ENCODE data around the gene C10orf71. TPM values are rescaled to one million over a fixed set of nuclear protein-coding genes. Genes with fewer than 3 reads are reported as not detected.

The C10orf71 gene
- total RNA-seq, 1 donor from 2014 or later: not detected

DNA sequence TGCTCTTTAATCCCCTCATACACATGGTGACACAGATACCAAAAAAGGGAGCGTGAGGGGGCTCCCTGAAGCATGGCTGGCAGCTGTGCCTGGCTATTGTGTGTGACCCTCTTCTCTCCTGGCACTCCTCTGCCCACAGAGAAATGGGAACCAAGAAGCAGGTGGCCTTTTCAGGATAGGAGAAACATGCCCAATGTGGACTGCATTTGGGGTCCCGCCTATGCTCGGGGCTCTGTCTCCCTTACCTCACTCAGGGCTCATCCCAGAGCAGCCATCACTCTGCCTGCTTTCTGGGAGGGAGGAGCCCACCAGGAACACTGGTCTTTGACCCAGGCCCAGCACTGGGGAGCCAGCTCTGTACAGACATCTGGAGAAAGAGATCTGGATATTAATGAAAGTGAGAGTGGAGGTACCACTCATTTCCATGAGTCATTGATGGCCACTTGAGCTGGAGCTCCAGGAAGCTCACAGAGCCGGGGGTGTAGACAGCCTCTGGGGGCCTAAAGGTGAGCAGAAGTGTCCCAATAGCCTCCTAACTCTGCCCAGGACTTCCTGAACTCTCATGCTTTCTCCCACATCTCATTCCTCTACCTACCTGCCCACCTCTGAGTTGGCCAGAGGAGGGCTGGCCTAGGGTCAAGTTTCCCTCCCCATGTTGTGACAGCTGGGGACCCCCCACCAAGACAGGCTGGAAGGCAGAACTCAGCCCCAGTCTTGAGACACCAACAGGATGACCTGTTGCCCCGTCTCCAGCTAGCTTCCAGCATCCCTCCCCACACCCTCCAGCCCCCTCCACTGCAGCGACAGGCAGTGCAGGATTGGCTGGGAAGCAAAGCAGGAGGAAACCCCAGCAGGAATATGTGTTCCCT, 54.3 kb downstream of the C10orf71 start:
- H3K9me3 ChIP-seq (ENCODE audit: insufficient read depth, low read depth, low read length): no peaks in the 10 kb centered on the region
- H3K27me3 Mint-ChIP-seq (ENCODE audit: low read depth, unreplicated experiment): peaks cover 14% of the 10 kb centered on the region
- H3K27me3 ChIP-seq (ENCODE audit: insufficient read depth, low read length): no peaks in the 10 kb centered on the region
- H3K4me3 Mint-ChIP-seq (ENCODE audit: unreplicated experiment): no peak overlapping the region
- no peaks in the 10 kb centered on the region for H3K36me3 ChIP-seq (ENCODE audit: insufficient read depth, low read length)
- H3K4me1 ChIP-seq (ENCODE audit: insufficient read depth, low read length): no peaks in the 10 kb centered on the region
- H3K36me3 Mint-ChIP-seq (ENCODE audit: low read depth, unreplicated experiment): no peaks in the 10 kb centered on the region
- H3K4me2 ChIP-seq (ENCODE audit: low read length): no peak overlapping the region
- TF ChIP-seq, protein P1, sequence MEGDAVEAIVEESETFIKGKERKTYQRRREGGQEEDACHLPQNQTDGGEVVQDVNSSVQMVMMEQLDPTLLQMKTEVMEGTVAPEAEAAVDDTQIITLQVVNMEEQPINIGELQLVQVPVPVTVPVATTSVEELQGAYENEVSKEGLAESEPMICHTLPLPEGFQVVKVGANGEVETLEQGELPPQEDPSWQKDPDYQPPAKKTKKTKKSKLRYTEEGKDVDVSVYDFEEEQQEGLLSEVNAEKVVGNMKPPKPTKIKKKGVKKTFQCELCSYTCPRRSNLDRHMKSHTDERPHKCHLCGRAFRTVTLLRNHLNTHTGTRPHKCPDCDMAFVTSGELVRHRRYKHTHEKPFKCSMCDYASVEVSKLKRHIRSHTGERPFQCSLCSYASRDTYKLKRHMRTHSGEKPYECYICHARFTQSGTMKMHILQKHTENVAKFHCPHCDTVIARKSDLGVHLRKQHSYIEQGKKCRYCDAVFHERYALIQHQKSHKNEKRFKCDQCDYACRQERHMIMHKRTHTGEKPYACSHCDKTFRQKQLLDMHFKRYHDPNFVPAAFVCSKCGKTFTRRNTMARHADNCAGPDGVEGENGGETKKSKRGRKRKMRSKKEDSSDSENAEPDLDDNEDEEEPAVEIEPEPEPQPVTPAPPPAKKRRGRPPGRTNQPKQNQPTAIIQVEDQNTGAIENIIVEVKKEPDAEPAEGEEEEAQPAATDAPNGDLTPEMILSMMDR (IDR thresholded peaks at IDR 0.05; ENCODE audit: insufficient read depth, low read depth, low read length): no peak
- no peak for TF ChIP-seq EZH2 (IDR thresholded peaks at IDR 0.05; ENCODE audit: insufficient read depth, low read length)
- no peaks in the 10 kb centered on the region for H3K79me2 ChIP-seq (ENCODE audit: insufficient read depth, low read length)
- no peak overlapping the region for H3K27ac Mint-ChIP-seq (ENCODE audit: unreplicated experiment)
- H3K4me1 Mint-ChIP-seq (ENCODE audit: low read depth, unreplicated experiment): no peaks in the 10 kb centered on the region
- H3K9me3 Mint-ChIP-seq (ENCODE audit: unreplicated experiment): no peaks in the 10 kb centered on the region
- DNase-seq (ENCODE audit: low read depth) (no peak), FAIRE-seq (no peak)
- H2AFZ ChIP-seq (ENCODE audit: low read depth, low read length): no peak overlapping the region
- H3K27ac ChIP-seq (ENCODE audit: low read depth, low read length): no peak overlapping the region
- H3K4me3 ChIP-seq (ENCODE audit: insufficient read depth, low read depth, low read length): no peak overlapping the region
- H3K9ac ChIP-seq (ENCODE audit: low read length): no peak overlapping the region
- H4K20me1 ChIP-seq (ENCODE audit: insufficient read depth, low read length): no peaks in the 10 kb centered on the region

DNA sequence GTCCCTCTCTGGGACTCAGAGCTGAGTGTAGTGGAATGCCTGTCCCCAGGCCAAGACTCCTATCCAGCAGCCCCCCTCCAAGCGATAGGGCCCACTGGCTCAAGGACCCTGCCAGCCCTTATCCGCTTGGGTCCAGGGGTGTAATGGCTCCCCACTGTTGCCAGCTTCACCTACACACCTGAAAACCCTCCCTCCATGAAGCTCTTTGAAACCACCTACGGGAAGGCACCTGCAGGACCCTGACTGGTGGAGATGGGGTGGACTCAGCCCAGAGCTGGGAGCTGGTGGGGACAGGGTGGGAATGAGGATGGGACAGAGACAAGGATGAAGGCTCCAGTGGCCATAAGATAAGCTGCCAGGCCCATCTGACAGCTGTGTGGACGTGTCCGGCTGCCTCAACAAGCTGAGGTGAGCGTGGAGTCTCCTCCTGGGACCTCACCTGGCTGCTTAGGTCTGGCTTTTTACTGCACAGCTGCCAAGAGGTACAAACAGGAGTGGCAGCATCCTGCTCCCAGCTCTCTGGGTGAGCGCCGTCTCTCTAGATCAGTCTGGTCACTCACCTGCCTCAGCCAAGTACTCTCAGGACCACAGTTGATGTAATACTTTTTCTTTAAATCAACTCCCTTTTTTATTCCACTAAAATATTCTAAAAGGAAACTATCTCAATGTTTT, 55.1 kb downstream of the C10orf71 start:
- Mint-ChIP-seq H3K4me1 (ENCODE audit: low read depth, unreplicated experiment) (no peaks in the 10 kb centered on the region), H3K27me3 (ENCODE audit: low read depth, unreplicated experiment) (peaks cover 14% of the 10 kb centered on the region), H3K9me3 (ENCODE audit: unreplicated experiment) (no peaks in the 10 kb centered on the region), H3K27ac (ENCODE audit: unreplicated experiment) (no peak overlapping the region), H3K36me3 (ENCODE audit: low read depth, unreplicated experiment) (no peaks in the 10 kb centered on the region), H3K4me3 (ENCODE audit: unreplicated experiment) (no peak overlapping the region)
- no peak overlapping the region for H3K4me3 ChIP-seq (ENCODE audit: insufficient read depth, low read depth, low read length)
- FAIRE-seq (no peak), DNase-seq (ENCODE audit: low read depth) (no peak)
- no peaks in the 10 kb centered on the region for H4K20me1 ChIP-seq (ENCODE audit: insufficient read depth, low read length)
- H3K4me2 ChIP-seq (ENCODE audit: low read length): no peak overlapping the region
- no peaks in the 10 kb centered on the region for H3K9me3 ChIP-seq (ENCODE audit: insufficient read depth, low read depth, low read length)
- no peaks in the 10 kb centered on the region for H3K79me2 ChIP-seq (ENCODE audit: insufficient read depth, low read length)
- no peak overlapping the region for H3K9ac ChIP-seq (ENCODE audit: low read length)
- no peaks in the 10 kb centered on the region for H3K27me3 ChIP-seq (ENCODE audit: insufficient read depth, low read length)
- H2AFZ ChIP-seq (ENCODE audit: low read depth, low read length): no peak overlapping the region
- no peaks in the 10 kb centered on the region for H3K36me3 ChIP-seq (ENCODE audit: insufficient read depth, low read length)
- H3K4me1 ChIP-seq (ENCODE audit: insufficient read depth, low read length): no peaks in the 10 kb centered on the region
- no peak for TF ChIP-seq EZH2 (IDR thresholded peaks at IDR 0.05; ENCODE audit: insufficient read depth, low read length)
- TF ChIP-seq, protein P1 (IDR thresholded peaks at IDR 0.05; ENCODE audit: insufficient read depth, low read depth, low read length): no peak
- no peak overlapping the region for H3K27ac ChIP-seq (ENCODE audit: low read depth, low read length)

All from astrocyte (in vitro differentiated cells and primary cell).